GM13976 (cell line): Measurements from ENCODE around the gene MOB2.

Experiments used
- DNase-seq: peaks from one replicate; pipeline ENCODE4 v3.0.0; 2012; ENCODE audit warnings: low spot score
- in situ Hi-C: fragments of 300-500 bp; cut with MboI; formaldehyde crosslinking; loops from one replicate; pipeline ENCODE4 v1.12.0; 2022; ENCODE audit warnings: low sequenced_read_pairs, mixed read lengths, inconsistent platforms; ENCODE audit not compliant: unreplicated experiment
- TF ChIP-seq, protein P1 (sequence below): IDR thresholded peaks from 2 replicates; pipeline ENCODE4 v1.5.1; 2012; ENCODE audit warnings: borderline replicate concordance, mild to moderate bottlenecking; ENCODE audit not compliant: insufficient read depth; ENCODE audit errors: extremely low read depth, missing control alignments, control extremely low read depth

Gene MOB2

GRCh38 chr11:1518301-1518700 is 31.7 kb upstream of the MOB2 start:
- TF ChIP-seq, protein P1, sequence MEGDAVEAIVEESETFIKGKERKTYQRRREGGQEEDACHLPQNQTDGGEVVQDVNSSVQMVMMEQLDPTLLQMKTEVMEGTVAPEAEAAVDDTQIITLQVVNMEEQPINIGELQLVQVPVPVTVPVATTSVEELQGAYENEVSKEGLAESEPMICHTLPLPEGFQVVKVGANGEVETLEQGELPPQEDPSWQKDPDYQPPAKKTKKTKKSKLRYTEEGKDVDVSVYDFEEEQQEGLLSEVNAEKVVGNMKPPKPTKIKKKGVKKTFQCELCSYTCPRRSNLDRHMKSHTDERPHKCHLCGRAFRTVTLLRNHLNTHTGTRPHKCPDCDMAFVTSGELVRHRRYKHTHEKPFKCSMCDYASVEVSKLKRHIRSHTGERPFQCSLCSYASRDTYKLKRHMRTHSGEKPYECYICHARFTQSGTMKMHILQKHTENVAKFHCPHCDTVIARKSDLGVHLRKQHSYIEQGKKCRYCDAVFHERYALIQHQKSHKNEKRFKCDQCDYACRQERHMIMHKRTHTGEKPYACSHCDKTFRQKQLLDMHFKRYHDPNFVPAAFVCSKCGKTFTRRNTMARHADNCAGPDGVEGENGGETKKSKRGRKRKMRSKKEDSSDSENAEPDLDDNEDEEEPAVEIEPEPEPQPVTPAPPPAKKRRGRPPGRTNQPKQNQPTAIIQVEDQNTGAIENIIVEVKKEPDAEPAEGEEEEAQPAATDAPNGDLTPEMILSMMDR: no peak
- in situ Hi-C loops: no loop called here
- DNase-seq: no peak

DNA sequence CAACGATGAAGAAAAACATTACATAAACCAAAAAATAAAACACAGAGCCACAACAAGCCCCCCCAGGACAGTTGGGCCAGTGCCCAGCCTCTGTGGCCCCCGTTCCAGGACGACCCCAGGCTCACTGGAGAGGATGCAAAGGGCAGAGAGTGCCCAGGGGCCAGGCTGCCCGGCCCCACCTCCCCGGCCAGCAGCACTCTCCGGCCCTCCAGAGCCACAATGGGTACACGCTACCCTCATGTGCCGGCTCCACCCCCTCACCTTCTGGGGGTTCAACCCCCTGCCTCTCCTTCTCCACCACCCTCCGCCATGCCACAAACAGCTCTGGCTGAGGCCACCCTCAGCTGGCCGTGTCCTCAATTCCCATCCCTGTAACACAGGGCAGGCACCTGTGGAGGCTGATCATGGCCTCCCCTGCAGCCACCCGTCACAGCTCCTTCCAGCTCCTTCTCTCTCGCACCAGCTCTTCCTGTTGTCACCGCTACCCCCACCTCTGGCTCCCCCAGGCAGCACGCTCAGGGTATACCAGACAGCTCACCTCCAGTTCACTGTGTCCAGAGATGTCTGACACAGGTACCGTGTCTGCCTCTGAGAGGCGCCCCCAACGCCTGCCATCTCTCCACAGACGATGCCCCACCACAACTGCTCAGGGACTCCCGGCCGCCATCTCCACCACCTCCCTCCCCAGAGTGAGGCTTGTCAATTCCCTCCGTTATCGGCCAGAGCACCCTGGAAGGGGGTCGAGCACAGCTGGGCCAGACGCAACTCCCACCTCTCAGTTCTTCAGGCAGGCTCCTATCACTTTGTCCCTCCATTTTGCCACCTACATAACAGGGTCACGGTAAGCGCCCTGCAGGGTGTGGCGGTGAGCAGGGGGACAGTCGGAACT is 30.8 kb upstream of the MOB2 start:
- TF ChIP-seq, protein P1: no peak
- in situ Hi-C loops: no loop called here
- no peak for DNase-seq

GRCh38 chr11:1516273-1517067 is 29.9 kb upstream of the MOB2 start:
- DNase-seq: no peak
- in situ Hi-C loops: no loop called here
- TF ChIP-seq, protein P1: no peak

DNA sequence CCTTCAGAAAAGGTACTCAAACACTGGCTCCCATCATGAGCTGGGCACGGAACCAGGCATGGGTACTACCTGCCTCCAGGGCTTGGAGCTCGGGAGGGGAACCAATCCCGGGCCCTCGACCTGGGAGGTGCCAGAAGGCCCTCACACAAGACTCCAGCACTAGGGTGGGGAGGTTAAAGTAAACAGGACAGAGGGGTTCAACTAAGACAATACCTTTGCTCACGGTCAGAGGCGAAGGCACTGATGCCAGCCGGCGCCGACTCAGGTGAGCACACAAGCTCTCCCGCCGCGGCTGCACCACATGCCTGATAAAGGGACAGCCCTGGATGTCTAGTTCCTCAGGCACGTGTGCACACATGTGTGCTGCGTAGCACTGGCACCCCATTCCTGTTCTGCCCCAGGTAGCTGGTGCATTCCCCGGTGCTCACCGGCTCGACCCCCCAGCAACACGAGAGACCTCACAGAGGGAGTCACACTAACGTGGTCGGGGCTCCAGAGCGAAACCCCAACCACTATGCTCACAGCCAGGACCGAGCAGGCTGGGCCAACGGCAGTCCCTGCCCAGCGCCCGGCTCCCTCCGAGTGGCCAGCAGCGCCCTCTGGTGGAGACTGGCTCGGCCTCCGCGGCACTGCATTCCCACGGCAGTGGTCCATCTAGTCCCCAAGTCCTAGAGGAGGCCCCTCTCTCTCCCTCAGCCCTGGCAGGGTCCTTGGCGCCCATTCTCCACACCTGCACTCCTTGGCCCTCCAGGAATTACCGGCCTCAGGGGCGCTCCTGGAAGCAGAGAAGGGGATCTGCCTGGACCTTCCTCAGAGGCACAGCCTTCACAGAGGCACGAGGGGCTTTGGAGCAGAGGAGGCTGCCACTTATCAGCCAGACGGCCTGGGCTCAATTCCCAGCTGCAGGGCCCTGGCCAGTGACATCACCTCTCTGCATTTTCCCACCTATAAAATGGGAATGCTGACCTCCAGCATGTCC is 28.8 kb upstream of the MOB2 start:
- DNase-seq: peak; percentile 92

DNA sequence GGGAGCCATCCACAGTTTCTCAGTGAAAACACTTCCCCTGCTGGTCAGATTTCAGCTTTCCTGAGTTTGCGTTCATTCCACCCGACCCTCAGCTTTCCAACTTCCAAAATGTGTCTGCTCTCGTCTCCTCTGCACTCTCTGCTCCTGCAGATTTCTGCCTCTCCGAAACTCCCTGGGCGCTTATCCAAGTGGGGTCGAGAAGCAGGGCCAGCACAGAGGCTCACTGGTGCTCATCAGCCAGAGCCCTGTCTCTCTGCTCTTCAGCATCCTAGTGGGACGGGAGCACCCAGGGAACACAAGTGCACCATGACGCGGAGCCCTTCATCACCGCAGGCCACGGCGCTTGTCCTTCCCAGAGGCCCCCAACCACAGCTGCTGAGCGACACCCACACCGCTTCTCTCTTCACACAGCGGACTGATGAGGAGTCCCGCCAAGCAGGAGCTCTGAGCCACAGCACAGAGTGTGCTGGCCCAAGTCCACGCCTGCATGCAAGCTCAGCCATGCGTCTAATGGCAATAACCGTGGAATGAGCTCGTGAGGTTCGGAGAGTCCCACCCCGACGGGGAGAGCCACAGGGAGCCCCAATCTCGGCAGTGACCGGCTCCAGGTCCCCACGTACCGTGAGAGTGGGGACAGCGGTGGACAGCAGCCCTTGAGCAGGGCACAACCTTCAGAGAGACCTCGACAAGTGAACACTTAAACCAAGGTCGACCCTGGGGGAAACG is 27.9 kb upstream of the MOB2 start:
- DNase-seq: no peak
- TF ChIP-seq, protein P1: no peak
- in situ Hi-C loops: no loop called here

More for the DNA sequence above, 28.8 kb upstream of the MOB2 start:
- TF ChIP-seq, protein P1: peak; percentile 98
- in situ Hi-C loops: no loop called here
